Measurements from ENCODE around the gene LCN9. TPM values are rescaled to one million over a fixed set of nuclear protein-coding genes. Genes with fewer than 3 reads are reported as not detected.
A peak's percentile ranks its signal among the peaks of the same experiment; 100 is the strongest.

LCN9 gene
- total and polyA plus RNA-seq, 9 of the 15 experiments (the other 6 are each of a cell fraction or from before 2014, with no cell fraction given), result not detected

- Histone ChIP-seq H3K4me1 (replicated peaks in 1 of 2; ENCODE audit: control insufficient read depth in 2 of 2, insufficient read depth in 2 of 2, low read length in 2 of 2) (no peaks in the 10 kb centered on the region), H3K27ac (ENCODE audit: extremely low read depth, low read depth, low read length) (no peak overlapping the region), H3K4me2 (ENCODE audit: insufficient read depth, low read length) (no peak overlapping the region), H3K36me3 (ENCODE audit: control insufficient read depth, insufficient read depth, low read length) (no peaks in the 10 kb centered on the region), H3K27me3 (ENCODE audit: control insufficient read depth in 2 of 2, insufficient read depth in 2 of 2, low read length in 2 of 2) (peaks cover 44 to 83% of the 10 kb centered on the region in 2 experiments), H3K79me2 (ENCODE audit: control insufficient read depth, insufficient read depth, low read length) (no peaks in the 10 kb centered on the region), H2AFZ (ENCODE audit: low read depth, low read length) (no peak overlapping the region), H4K20me1 (replicated peaks; ENCODE audit: control insufficient read depth, insufficient read depth, low read length) (no peaks in the 10 kb centered on the region; the same call in none of the 2 replicates), H3K9me3 (replicated peaks; ENCODE audit: control insufficient read depth, insufficient read depth, low read depth, low read length) (no peaks in the 10 kb centered on the region), H3K9me1 (ENCODE audit: control insufficient read depth, insufficient read depth, low read length) (no peaks in the 10 kb centered on the region), H3K4me3 (no peak overlapping the region), H3K9ac (ENCODE audit: insufficient read depth in 1 of 2, low read depth in 2 of 2, low read length in 2 of 2) (no peak overlapping the region)
- no peak for DNase-seq (ENCODE audit: extremely low read depth in 1 of 4, low spot score in 3 of 4)
- POLR2A ChIA-PET, result interaction anchor here (0.9 kb wide), 1 partner anchor 13 kb away, joined by 3 read pairs; no protein-coding TSS in a partner anchor
- intact Hi-C loops (cut with micrococcal nuclease) (no loop called here), in situ Hi-C loops (cut with MboI) (no loop called here)
- FAIRE-seq, result no peak
- 3% methylated on average over 13 of the region's 13 CpGs for WGBS (ENCODE audit: insufficient coverage, low coverage, missing lambda C conversion rate)
- ATAC-seq, result no peak
- CTCF ChIA-PET (ENCODE audit: low intra/inter-chr PET ratio), result no interaction called here
- BruUV-seq (replicated peaks), result no TSS peak
- TF ChIP-seq XRCC3 (IDR thresholded peaks at IDR 0.05), result no peak
- TF ChIP-seq CBX8 (IDR thresholded peaks at IDR 0.05; ENCODE audit: borderline replicate concordance, extremely low read depth, low read depth, low read length, poor library complexity, severe bottlenecking), result peak; percentile 93
- no peak for TF ChIP-seq ZNF507 (tag; conservative IDR thresholded peaks at IDR 0.05)
- no peak for TF ChIP-seq ZC3H11A (IDR thresholded peaks at IDR 0.05; ENCODE audit: low read depth, low read length)
- no peak for TF ChIP-seq ZNF77 (CRISPR knock-in tag; IDR thresholded peaks at IDR 0.05)
- TF ChIP-seq ZNF695 (CRISPR knock-in tag; IDR thresholded peaks at IDR 0.05), result no peak
- no peak for TF ChIP-seq NCOA1 (IDR thresholded peaks at IDR 0.05; ENCODE audit: low read depth)
- no peak for TF ChIP-seq CREM (IDR thresholded peaks at IDR 0.05; ENCODE audit: low read depth)
- TF ChIP-seq PHF8 (IDR thresholded peaks at IDR 0.05; ENCODE audit: borderline replicate concordance, low read length), result no peak
- TF ChIP-seq RNF2 (IDR thresholded peaks at IDR 0.05), result 0 out of 2 replicates have a peak, but pooled peaks have one; percentile 26
- no peak for TF ChIP-seq TCF15 (CRISPR knock-in tag; IDR thresholded peaks at IDR 0.05)
- TF ChIP-seq BRCA1 (IDR thresholded peaks at IDR 0.05), result no peak
- TF ChIP-seq BRCA1 (CRISPR knock-in tag; IDR thresholded peaks at IDR 0.05), result no peak
Measured at GRCh38 chr9:135659252-135659651, 3.9 kb upstream of the LCN9 start.

Data from K562 (cell line).